BLaER1 treated with 17β-estradiol and CSF1 and Interleukin-3, amounts not matched to agents 10 nM and 100 nM (cell line): ENCODE measurements around the gene GPC4.

Experiments used
- H3K27ac ChIP-seq, 11 experiments: shearing (Covaris generic); formaldehyde crosslinking; 2 replicates each; pipeline ENCODE4 v1.8.1; 2022
- H3K27me3 ChIP-seq, 11 experiments: shearing (Covaris generic); formaldehyde crosslinking; 2 replicates each; pipeline ENCODE4 v1.8.1; 2022
- H3K36me3 ChIP-seq, 11 experiments: shearing (Covaris generic); formaldehyde crosslinking; 2 replicates each; pipeline ENCODE4 v1.8.1; 2022
- H3K4me1 ChIP-seq, 10 experiments: shearing (Covaris generic); formaldehyde crosslinking; 2 replicates each; pipeline ENCODE4 v1.8.1; 2022
- H3K4me2 ChIP-seq, 11 experiments: shearing (Covaris generic); formaldehyde crosslinking; 2 replicates each; pipeline ENCODE4 v1.8.1; 2022
- H3K4me3 ChIP-seq, 10 experiments: shearing (Covaris generic); formaldehyde crosslinking; 2 replicates each; pipeline ENCODE4 v1.8.1; 2022
- H3K9ac ChIP-seq, 11 experiments: shearing (Covaris generic); formaldehyde crosslinking; 2 replicates each; pipeline ENCODE4 v1.8.1; 2022
- H3K9me3 ChIP-seq, 11 experiments: shearing (Covaris generic); formaldehyde crosslinking; replicated peaks in 1 of 11; 2 replicates each; pipeline ENCODE4 v1.8.1; 2022
- H4K20me1 ChIP-seq, 11 experiments: shearing (Covaris generic); formaldehyde crosslinking; 2 replicates each; pipeline ENCODE4 v1.8.1; 2022
- Cebpa-rat ChIP-seq, 11 experiments: shearing (Covaris generic); IDR thresholded peaks; 2 replicates each; pipeline ENCODE4 v1.8.1; 2022

Gene GPC4

GRCh38 chrX:133415276-133416105 is at the start of gene GPC4:
TSS of gene GPC4 (minus strand) at chrX:133415489. CDS start at chrX:133414965, 524 bp downstream.
- Histone ChIP-seq H4K20me1 (peaks cover 0 to 38% (median 10%) of the 10 kb centered on the region in 11 experiments; a peak in 9 of 22 replicates), H3K4me3 (peak within 1 kb of the TSS; percentile 46 to 63 (median 54)), H3K4me2 (peak within 1 kb of the TSS; percentile 67 to 94 (median 84)), H3K27ac (no peak within 1 kb of the TSS), H3K36me3 (no peaks in the 10 kb centered on the region), H3K9me3 (peaks cover 4 to 34% (median 21%) of the 10 kb centered on the region in 11 experiments; a peak in 15 of 22 replicates), H3K27me3 (peaks cover 98 to 100% (median 99%) of the 10 kb centered on the region in 11 experiments), H3K9ac (peak within 1 kb of the TSS in 5 of 11 experiments; percentile 6 to 37 (median 19); a peak in 4 of 22 replicates), H3K4me1 (peaks cover 0 to 16% (median 15%) of the 10 kb centered on the region in 10 experiments; a peak in 14 of 20 replicates)
- TF ChIP-seq Cebpa-rat (IDR thresholded peaks at IDR 0.05): no peak

GRCh38 chrX:133461231-133461630 is 45.9 kb upstream of the GPC4 start:
- Histone ChIP-seq H3K9me3 (peaks cover 0 to 26% (median 6%) of the 10 kb centered on the region in 11 experiments; a peak in 6 of 22 replicates), H3K4me2 (no peak overlapping the region; a peak in 1 of 22 replicates), H3K4me1 (no peaks in the 10 kb centered on the region), H3K27me3 (peaks cover 68 to 98% (median 92%) of the 10 kb centered on the region in 11 experiments), H3K4me3 (no peak overlapping the region), H3K27ac (no peak overlapping the region), H3K9ac (no peak overlapping the region), H3K36me3 (no peaks in the 10 kb centered on the region), H4K20me1 (no peaks in the 10 kb centered on the region)
- TF ChIP-seq Cebpa-rat (IDR thresholded peaks at IDR 0.05): no peak

DNA sequence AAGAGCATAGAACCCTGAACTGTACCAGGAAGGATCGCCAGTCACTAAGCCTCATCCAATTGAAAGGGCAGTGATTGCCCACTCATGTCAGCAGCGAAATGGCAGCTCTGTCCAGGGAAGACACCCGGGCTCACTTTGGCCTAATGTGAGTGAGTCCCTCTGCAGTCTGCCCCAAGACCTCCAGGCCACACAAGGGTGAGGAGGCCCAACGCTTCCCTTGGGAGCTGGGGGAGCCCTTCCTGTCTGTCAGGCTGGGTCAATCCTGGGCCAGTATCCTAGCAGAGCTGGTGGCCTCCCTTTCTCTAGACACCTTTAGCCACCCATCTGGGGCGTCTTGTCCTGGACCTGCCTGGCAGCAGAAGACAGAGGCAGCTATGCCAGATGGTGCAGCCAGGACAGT is 39.6 kb upstream of the GPC4 start:
- Histone ChIP-seq H3K27me3 (peaks cover 41 to 92% (median 82%) of the 10 kb centered on the region in 11 experiments), H4K20me1 (no peaks in the 10 kb centered on the region; a peak in 2 of 22 replicates), H3K4me3 (no peak overlapping the region), H3K27ac (no peak overlapping the region), H3K4me1 (no peaks in the 10 kb centered on the region), H3K36me3 (no peaks in the 10 kb centered on the region), H3K9me3 (peaks cover 0 to 13% (median 0%) of the 10 kb centered on the region in 11 experiments; a peak in 3 of 22 replicates), H3K4me2 (no peak overlapping the region), H3K9ac (no peak overlapping the region)
- TF ChIP-seq Cebpa-rat (IDR thresholded peaks at IDR 0.05): no peak

DNA sequence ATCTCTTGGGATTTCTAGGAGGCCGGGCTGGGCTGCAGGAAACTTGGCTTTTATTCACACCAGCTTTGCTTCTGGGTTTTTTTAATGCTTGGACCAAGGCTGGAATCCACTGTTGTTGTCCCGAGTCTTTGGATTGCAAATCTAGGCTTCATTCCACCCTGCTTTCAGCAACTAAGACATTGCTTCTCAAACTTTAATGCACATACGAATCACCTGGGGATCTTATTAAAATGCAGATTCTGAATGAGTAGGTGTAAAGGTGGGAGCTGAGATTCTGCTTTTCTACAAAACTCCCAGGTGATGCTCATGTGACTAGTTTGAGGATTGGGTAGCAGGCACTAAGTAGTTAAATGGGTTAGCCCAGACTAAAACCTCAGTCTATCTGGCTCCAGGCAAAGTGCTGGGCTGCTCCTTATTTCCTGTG is 39.2 kb upstream of the GPC4 start:
- Histone ChIP-seq H3K27ac (no peak overlapping the region), H3K9ac (no peak overlapping the region), H3K36me3 (no peaks in the 10 kb centered on the region), H3K27me3 (peaks cover 41 to 92% (median 84%) of the 10 kb centered on the region in 11 experiments), H3K9me3 (peaks cover 0 to 13% (median 0%) of the 10 kb centered on the region in 11 experiments; a peak in 3 of 22 replicates), H3K4me3 (no peak overlapping the region), H3K4me1 (no peaks in the 10 kb centered on the region), H3K4me2 (no peak overlapping the region), H4K20me1 (no peaks in the 10 kb centered on the region; a peak in 2 of 22 replicates)
- TF ChIP-seq Cebpa-rat (IDR thresholded peaks at IDR 0.05): no peak

GRCh38 chrX:133448512-133449076 is 33.3 kb upstream of the GPC4 start:
- Histone ChIP-seq H3K4me1 (no peaks in the 10 kb centered on the region; a peak in 1 of 20 replicates), H4K20me1 (peaks cover 0 to 5% (median 0%) of the 10 kb centered on the region in 11 experiments; a peak in 4 of 22 replicates), H3K4me3 (no peak overlapping the region), H3K9ac (no peak overlapping the region), H3K4me2 (no peak overlapping the region), H3K36me3 (no peaks in the 10 kb centered on the region), H3K9me3 (peaks cover 0 to 12% (median 0%) of the 10 kb centered on the region in 11 experiments; a peak in 4 of 22 replicates), H3K27me3 (peaks cover 77 to 97% (median 92%) of the 10 kb centered on the region in 11 experiments), H3K27ac (no peak overlapping the region)
- TF ChIP-seq Cebpa-rat (IDR thresholded peaks at IDR 0.05): no peak

- H4K20me1 ChIP-seq: peaks cover 0 to 5% (median 0%) of the 10 kb centered on the region in 11 experiments; a peak in 3 of 22 replicates
- peak overlapping the region in 3 of 11 experiments; percentile 18 to 48 (median 44); a peak in 3 of 22 replicates for H3K4me2 ChIP-seq
- H3K27ac ChIP-seq: no peak overlapping the region
- H3K9ac ChIP-seq: no peak overlapping the region
- no peak for TF ChIP-seq Cebpa-rat (IDR thresholded peaks at IDR 0.05)
- H3K9me3 ChIP-seq: peaks cover 0 to 12% (median 0%) of the 10 kb centered on the region in 11 experiments; a peak in 4 of 22 replicates
- no peaks in the 10 kb centered on the region for H3K36me3 ChIP-seq
- peaks cover 86 to 100% (median 99%) of the 10 kb centered on the region in 11 experiments for H3K27me3 ChIP-seq
- no peak overlapping the region for H3K4me3 ChIP-seq
- no peaks in the 10 kb centered on the region; a peak in 1 of 20 replicates for H3K4me1 ChIP-seq
Measured at GRCh38 chrX:133444952-133445831, 29.9 kb upstream of the GPC4 start.

GRCh38 chrX:133444196-133444595 is 28.9 kb upstream of the GPC4 start:
- H3K4me1 ChIP-seq: no peaks in the 10 kb centered on the region; a peak in 1 of 20 replicates
- peaks cover 0 to 12% (median 0%) of the 10 kb centered on the region in 11 experiments; a peak in 4 of 22 replicates for H3K9me3 ChIP-seq
- H3K27me3 ChIP-seq: peaks cover 90 to 100% (median 100%) of the 10 kb centered on the region in 11 experiments
- H3K9ac ChIP-seq: no peak overlapping the region
- H3K36me3 ChIP-seq: no peaks in the 10 kb centered on the region
- peaks cover 0 to 5% (median 0%) of the 10 kb centered on the region in 11 experiments; a peak in 3 of 22 replicates for H4K20me1 ChIP-seq
- H3K4me2 ChIP-seq: no peak overlapping the region
- no peak overlapping the region for H3K4me3 ChIP-seq
- no peak overlapping the region for H3K27ac ChIP-seq
- no peak for TF ChIP-seq Cebpa-rat (IDR thresholded peaks at IDR 0.05)

GRCh38 chrX:133440797-133441163 is 25.5 kb upstream of the GPC4 start:
- no peak for TF ChIP-seq Cebpa-rat (IDR thresholded peaks at IDR 0.05)
- H3K27me3 ChIP-seq: peaks cover 96 to 100% (median 99%) of the 10 kb centered on the region in 11 experiments
- H3K4me3 ChIP-seq: no peak overlapping the region
- H4K20me1 ChIP-seq: peaks cover 0 to 5% (median 0%) of the 10 kb centered on the region in 11 experiments; a peak in 4 of 22 replicates
- no peak overlapping the region for H3K27ac ChIP-seq
- no peak overlapping the region for H3K9ac ChIP-seq
- H3K4me2 ChIP-seq: no peak overlapping the region
- H3K36me3 ChIP-seq: no peaks in the 10 kb centered on the region
- H3K9me3 ChIP-seq: peaks cover 0 to 12% (median 0%) of the 10 kb centered on the region in 11 experiments; a peak in 5 of 22 replicates
- H3K4me1 ChIP-seq: no peaks in the 10 kb centered on the region; a peak in 1 of 20 replicates
